ENCODE measurements around the gene CEBPA.
"Not testable (repeated sequence)": the region's sequence is repeated elsewhere in the genome, so short reads cannot be mapped to it uniquely, and the experiment has no call there.

The CEBPA gene

GRCh38 chr19:33301144-33301899 is 1.0 kb downstream of the CEBPA start:
- DNase-seq (ENCODE audit: low read depth in 2 of 2, low spot score in 1 of 2): no peak

- DNase-seq (ENCODE audit: low read depth in 2 of 2, low spot score in 1 of 2): no peak
These were observed 1.5 kb downstream of the CEBPA start for GRCh38 chr19:33300894-33301143.

DNA sequence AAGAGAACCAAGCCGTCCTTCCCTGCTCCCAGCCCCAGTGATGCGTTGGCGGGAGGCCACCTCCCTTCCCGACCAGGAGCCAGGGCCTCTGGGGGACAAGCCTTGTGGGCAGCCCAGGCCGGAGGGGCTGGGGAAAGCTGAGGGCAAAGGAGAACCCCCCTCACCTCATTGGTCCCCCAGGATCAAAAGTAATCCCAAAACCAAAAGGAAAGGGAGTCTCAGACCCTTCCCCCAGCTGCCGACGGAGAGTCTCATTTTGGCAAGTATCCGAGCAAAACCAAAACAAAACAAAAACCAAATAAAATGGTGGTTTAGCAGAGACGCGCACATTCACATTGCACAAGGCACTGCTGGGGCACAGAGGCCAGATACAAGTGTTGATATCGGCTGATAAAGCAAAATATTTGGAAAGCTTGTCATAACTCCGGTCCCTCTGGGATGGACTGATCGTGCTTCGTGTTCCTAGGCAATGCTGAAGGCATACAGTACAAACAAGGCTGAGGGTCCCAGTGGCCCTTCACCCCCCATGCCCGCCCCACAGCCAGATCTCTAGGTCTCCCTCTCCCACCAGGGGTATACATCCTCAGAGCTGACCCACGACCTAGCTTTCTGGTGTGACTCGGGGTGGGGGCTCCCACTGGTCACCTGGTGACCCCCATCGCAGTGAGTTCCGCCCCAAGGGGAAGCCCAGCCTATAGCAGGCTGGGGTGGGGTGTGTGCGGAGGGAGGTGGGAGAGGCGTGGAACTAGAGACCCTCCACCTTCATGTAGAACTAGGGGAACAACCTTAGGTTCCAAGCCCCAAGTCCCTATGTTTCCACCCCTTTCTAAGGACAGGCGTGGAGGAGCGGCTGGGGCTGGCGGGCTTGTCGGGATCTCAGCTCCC is 2.1 kb downstream of the CEBPA start:
- DNase-seq (ENCODE audit: low read depth in 2 of 2, low spot score in 1 of 2): no peak

GRCh38 chr19:33299051-33299688 is 3.2 kb downstream of the CEBPA start:
- no peak for DNase-seq (ENCODE audit: low read depth in 2 of 2, low spot score in 1 of 2)

DNA sequence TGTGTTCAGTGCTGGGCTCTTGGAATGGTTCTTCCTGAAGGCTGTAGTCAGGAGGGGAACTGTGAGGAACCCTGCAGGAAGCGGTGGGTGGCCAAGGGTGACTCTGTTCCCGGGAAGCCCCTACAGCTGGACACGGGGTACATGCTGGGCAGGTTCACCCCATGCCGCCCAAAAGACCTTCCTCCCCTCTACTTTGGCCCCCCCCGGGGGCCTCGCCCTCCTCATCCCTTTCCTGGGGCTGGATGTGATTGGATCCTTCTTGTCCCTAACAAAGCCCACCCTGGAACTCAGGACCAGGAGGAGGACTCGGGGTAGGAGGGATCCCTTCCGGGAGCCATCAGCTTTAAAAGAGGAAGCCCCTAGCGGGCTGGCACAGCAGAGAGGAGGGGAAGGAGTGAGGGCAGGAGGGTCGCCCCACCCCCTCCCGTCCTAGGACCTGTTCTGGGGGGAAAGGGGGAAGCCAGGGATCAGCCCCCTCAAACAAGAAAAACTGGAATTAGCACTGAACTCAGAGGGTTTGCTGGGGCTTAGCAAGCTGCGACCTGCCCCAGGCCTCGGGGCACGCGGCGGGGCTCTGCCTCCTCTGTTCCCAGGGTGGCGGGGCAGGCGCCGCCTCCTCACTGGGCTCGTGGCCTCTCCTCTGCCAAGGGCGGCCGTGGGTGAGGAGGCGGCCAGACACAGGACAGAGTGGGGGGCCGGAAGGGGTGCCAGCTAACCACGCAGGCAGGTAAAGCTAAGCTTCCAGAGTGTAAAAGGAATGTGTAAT is 4.0 kb downstream of the CEBPA start:
- DNase-seq (ENCODE audit: low read depth in 2 of 2, low spot score in 1 of 2): no peak

GRCh38 chr19:33297401-33298145 is 4.8 kb downstream of the CEBPA start:
- no peak for DNase-seq (ENCODE audit: low read depth in 2 of 2, low spot score in 1 of 2)

GRCh38 chr19:33296488-33296971 is 5.8 kb downstream of the CEBPA start:
- DNase-seq (ENCODE audit: low read depth in 2 of 2, low spot score in 1 of 2): no peak

DNA sequence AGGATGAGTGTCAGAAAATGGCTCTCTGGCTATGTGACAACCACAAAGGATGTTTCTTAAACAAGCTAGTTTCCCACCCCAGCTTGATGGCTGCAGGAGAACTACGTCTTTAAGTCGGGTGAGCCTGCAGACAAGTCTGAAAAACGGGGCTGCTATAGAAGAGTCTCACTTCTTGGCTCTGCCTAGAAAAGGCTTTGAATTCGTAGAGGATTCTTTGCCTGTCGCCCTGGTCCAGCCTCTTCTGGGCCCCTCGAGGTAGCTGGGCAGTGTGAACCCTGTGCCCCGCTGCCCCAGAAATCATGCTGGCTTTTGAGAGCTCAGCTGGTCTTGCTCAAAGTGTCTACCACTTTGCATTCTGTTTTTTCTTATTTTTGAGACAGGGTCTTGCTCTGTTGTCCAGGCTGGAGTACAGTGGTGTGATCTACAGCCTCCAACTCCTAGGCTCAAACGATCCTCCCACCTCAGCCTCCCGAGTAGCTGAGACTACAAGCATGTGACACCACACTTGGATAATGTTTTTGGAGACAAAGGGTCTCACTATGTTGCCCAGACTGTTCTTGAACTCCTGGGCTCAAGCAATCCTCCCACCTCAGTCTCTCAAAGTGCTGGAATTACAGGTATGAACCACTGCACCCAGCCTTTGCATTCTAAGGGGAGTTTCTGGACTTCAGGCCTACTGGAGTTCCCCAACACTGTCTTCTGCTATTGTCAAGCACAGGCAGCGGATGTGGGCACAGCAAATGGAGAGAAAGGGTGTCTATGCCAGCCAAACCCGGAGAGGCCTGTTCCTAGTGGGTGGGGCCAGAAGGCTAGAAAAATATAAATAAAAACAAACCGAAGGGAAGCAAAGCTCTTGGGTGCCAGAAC is 6.5 kb downstream of the CEBPA start:
- DNase-seq (ENCODE audit: low read depth in 2 of 2, low spot score in 1 of 2): no peak

- not testable (repeated sequence) for DNase-seq (ENCODE audit: low read depth in 2 of 2, low spot score in 1 of 2)
These were observed 7.3 kb downstream of the CEBPA start for GRCh38 chr19:33295046-33295445.

DNA sequence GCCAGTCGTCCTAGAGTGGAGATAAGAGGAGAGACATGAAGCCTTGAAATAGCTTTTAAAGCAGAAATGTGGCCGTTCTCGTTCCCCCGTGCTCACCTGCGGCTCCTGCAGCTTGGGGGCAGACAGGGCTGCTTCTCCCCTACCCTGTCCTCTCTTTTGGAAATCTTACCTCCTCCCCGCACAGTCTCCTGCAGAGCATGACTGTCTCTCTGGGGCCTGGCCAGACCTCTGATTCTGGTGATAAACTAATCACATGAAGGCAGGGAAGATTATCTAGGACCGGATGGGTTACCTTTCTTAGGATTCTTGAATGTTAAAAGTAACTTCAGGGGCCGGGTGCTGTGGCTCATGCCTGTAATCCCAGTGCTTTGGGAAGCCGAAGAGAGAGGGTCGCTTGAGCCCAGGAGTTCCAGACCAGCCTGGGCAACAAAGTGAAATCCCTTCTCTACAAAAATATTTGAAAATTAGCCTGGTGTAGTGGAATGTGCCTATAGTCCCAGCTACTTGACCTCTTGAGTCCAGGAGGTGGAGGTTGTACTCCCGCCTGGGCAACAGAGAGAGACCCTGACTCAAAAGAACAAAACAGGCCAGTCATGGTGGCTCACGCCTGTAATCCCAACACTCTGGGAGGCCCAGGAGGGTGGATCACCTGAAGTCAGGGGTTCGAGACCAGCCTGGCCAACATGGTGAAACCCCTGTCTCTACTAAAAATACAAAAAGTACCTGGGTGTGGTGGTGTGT is 8.1 kb downstream of the CEBPA start:
- DNase-seq (ENCODE audit: low read depth in 2 of 2, low spot score in 1 of 2): no peak

- no peak for DNase-seq (ENCODE audit: low read depth in 2 of 2, low spot score in 1 of 2)
These were observed 8.9 kb downstream of the CEBPA start for GRCh38 chr19:33293255-33294057.

DNA sequence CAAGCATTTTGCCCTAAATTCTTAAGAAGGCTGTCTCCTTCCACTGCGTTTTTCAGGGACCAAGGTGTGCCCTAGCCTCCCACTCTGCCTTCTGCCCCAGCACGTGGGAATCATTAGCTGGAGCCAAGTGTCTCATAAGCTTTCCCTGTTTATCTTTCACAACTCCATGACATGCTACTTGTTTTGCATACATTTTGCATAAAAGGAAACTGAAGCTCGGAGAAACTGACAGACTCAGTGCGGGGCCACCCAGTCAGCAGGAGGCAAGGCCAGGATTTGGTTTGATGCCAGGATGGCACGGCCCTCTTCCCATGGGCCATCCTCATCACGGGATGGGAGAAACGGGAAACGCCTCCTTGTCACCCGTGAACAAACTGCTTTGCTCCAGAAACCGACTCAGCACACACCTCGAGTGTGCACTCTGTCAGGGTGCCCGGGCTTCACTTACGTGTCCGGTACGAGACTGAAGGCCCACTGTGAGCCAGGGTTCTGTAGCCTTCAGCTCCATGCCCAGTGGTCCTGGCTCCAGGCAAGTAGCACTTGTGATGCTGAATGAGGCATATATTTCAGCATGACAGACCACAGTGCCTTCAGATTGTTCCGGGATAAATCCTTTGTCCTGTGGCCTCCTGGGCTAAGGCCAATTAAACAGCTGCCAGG is 9.6 kb downstream of the CEBPA start:
- DNase-seq (ENCODE audit: low read depth in 2 of 2, low spot score in 1 of 2): no peak

DNA sequence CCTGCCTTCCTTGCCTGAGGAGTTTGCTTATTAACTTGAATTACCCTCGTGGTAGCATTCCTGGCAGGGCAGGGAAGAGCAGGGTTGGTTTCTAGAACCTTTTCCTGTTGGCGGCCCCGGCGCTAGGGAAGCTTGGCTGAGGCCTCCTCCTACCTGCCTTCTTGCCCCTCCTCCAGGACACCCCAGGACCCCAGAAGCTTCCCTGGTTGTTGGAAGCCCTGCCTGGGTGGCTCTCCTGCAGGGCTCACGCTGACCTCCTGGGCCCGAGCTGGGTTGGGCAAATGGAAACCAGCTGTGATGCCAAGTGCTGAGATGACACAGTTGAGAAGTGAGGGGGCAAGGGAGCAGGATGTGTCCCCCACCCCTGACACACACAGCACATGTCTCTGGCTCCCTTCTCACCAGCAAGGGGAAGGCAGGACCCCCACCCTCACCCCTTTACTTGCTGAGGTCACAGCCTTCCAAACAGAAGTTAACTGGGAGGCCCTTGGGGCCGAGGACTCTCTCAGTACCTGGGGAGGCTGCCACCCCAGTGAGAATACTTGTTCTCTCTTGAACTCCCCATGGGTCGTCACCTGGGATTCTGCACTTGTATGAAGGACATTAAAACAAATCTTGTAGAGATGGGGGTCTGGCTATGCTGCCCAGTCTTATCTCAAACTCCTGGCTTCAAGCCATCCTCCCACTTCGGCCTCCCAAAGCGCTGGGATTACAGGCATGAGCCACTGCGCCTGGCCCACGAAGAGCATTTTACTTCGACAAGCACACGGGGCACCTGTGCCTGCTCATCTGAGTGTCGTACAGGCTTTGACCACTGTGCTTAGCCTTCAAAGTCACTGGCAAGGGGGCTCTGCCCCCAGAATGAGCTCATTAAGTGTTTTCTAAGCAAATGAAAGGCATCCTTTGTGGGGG is 10.5 kb downstream of the CEBPA start:
- no peak for DNase-seq (ENCODE audit: low read depth in 2 of 2, low spot score in 1 of 2)

GRCh38 chr19:33290956-33291622 is 11.2 kb downstream of the CEBPA start:
- DNase-seq (ENCODE audit: low read depth in 2 of 2, low spot score in 1 of 2): no peak

GRCh38 chr19:33290082-33290815 is 12.1 kb downstream of the CEBPA start:
- no peak for DNase-seq (ENCODE audit: low read depth in 2 of 2, low spot score in 1 of 2)

Data from stimulated activated CD8-positive, alpha-beta memory T cell treated with anti-CD3 and anti-CD28 coated beads, Interleukin-4, amount 100 ng/mL, for 1 hour (primary cell).